Gastrocnemius medialis (tissue), 4 donors: Measurements from ENCODE around the gene GRM4.

Experiments used
- CTCF ChIP-seq, 5 experiments: fragments of 450-650 bp in 3 of 5; fragments of 200-600 bp in 2 of 5; sonication (generic) in 2 of 5; IDR thresholded peaks in 4 of 5; conservative IDR thresholded peaks in 1 of 5; 1 replicate in 4 of 5; 2 replicates in 1 of 5; pipeline ENCODE4 v1.5.1; 2016 to 2019; ENCODE audit warnings: antibody characterized with exemption in 5 of 5, mild to moderate bottlenecking in 3 of 5, moderate library complexity in 3 of 5
- POLR2A ChIP-seq, 2 donors: fragments of 450-650 bp; IDR thresholded peaks; one replicate each; pipeline ENCODE4 v1.6.1; 2017; ENCODE audit warnings: antibody characterized with exemption in 2 of 2, mild to moderate bottlenecking in 2 of 2, moderate library complexity in 2 of 2

GRCh38 chr6:34070315-34071135, 75.4 kb downstream of the GRM4 start:
- TF ChIP-seq CTCF (IDR thresholded peaks at IDR 0.05 in 4 of 5, conservative IDR thresholded peaks at IDR 0.05 in 1 of 5) (no peak), POLR2A (IDR thresholded peaks at IDR 0.05) (no peak)
